ENCODE results near the gene FBLN2. TPM values are rescaled to one million over a fixed set of nuclear protein-coding genes. Genes with fewer than 3 reads are reported as not detected.

The FBLN2 gene
- total and polyA plus RNA-seq, 7 experiments from 2014 or later, result 0.11 to 1.5 TPM; not detected in 5

GRCh38 chr3:13537909-13538296 is 11.0 kb upstream of the FBLN2 start:
- POLR2A ChIA-PET, result no interaction called here
- Mint-ChIP-seq H3K4me1 (peaks cover 5 to 12% (median 8%) of the 10 kb centered on the region in 7 donors), H3K4me3 (no peak overlapping the region), H3K9me3 (peaks cover 0 to 21% (median 8%) of the 10 kb centered on the region in 11 donors), H3K36me3 (peaks cover 0 to 6% (median 0%) of the 10 kb centered on the region in 5 donors), H3K27ac (no peak overlapping the region), H3K27me3 (peaks cover 4 to 21% (median 7%) of the 10 kb centered on the region in 5 donors)
- no peaks in the 10 kb centered on the region for H3K4me1 ChIP-seq (ENCODE audit: control insufficient read depth in 2 of 2, insufficient read depth in 2 of 2, low read length in 2 of 2)
- no peak overlapping the region for H3K4me3 ChIP-seq (ENCODE audit: low read length)
- H3K9me3 ChIP-seq (ENCODE audit: control insufficient read depth in 2 of 3, low read length in 3 of 3), result no peaks in the 10 kb centered on the region
- H3K36me3 ChIP-seq (ENCODE audit: control insufficient read depth in 2 of 3, insufficient read depth in 3 of 3, low read length in 3 of 3), result no peaks in the 10 kb centered on the region
- no peaks in the 10 kb centered on the region for H3K27me3 ChIP-seq (ENCODE audit: control insufficient read depth in 2 of 2, insufficient read depth in 2 of 2, low read length in 2 of 2)
- no peak for ATAC-seq
- no peak for DNase-seq
- CTCF ChIA-PET, result no interaction called here
- no peak overlapping the region for H3K27ac ChIP-seq (ENCODE audit: low read depth, low read length)
- intact Hi-C loops (cut with micrococcal nuclease), result no loop called here

- no peak overlapping the region for H3K4me3 ChIP-seq (ENCODE audit: low read length)
- Mint-ChIP-seq H3K4me1 (peaks cover 5 to 12% (median 9%) of the 10 kb centered on the region in 7 donors), H3K4me3 (no peak overlapping the region), H3K36me3 (peaks cover 0 to 6% (median 0%) of the 10 kb centered on the region in 5 donors), H3K9me3 (peaks cover 0 to 21% (median 8%) of the 10 kb centered on the region in 11 donors), H3K27me3 (peaks cover under 1 to 23% (median 8%) of the 10 kb centered on the region in 5 donors), H3K27ac (no peak overlapping the region)
- DNase-seq (no peak), ATAC-seq (no peak)
- no peaks in the 10 kb centered on the region for H3K27me3 ChIP-seq (ENCODE audit: control insufficient read depth in 2 of 2, insufficient read depth in 2 of 2, low read length in 2 of 2)
- H3K36me3 ChIP-seq (ENCODE audit: control insufficient read depth in 2 of 3, insufficient read depth in 3 of 3, low read length in 3 of 3), result no peaks in the 10 kb centered on the region
- intact Hi-C loops (cut with micrococcal nuclease), result no loop called here
- ChIA-PET CTCF (no interaction called here), POLR2A (interaction anchor here (0.8 kb wide), 1 partner anchor 1906 kb away, joined by 3 read pairs; no protein-coding TSS in a partner anchor)
- H3K9me3 ChIP-seq (ENCODE audit: control insufficient read depth in 2 of 3, low read length in 3 of 3), result no peaks in the 10 kb centered on the region
- H3K4me1 ChIP-seq (ENCODE audit: control insufficient read depth in 2 of 2, insufficient read depth in 2 of 2, low read length in 2 of 2), result no peaks in the 10 kb centered on the region
- H3K27ac ChIP-seq (ENCODE audit: low read depth, low read length), result no peak overlapping the region
These were observed 10.2 kb upstream of the FBLN2 start for GRCh38 chr3:13538520-13539291.

GRCh38 chr3:13539292-13539638 is 9.7 kb upstream of the FBLN2 start:
- no peak overlapping the region for H3K27ac ChIP-seq (ENCODE audit: low read depth, low read length)
- CTCF ChIA-PET, result no interaction called here

GRCh38 chr3:13539671-13540070 is 9.3 kb upstream of the FBLN2 start:
- no peak for ATAC-seq
- no peak overlapping the region for H3K27ac Mint-ChIP-seq
- CTCF ChIA-PET, result no interaction called here

More at GRCh38 chr3:13539292-13539638, 9.7 kb upstream of the FBLN2 start:
- Mint-ChIP-seq H3K9me3 (peaks cover 0 to 21% (median 8%) of the 10 kb centered on the region in 11 donors), H3K4me1 (peaks cover 9 to 18% (median 13%) of the 10 kb centered on the region in 7 donors), H3K36me3 (peaks cover 0 to 6% (median 0%) of the 10 kb centered on the region in 5 donors), H3K27ac (no peak overlapping the region), H3K27me3 (peaks cover 0 to 24% (median 11%) of the 10 kb centered on the region in 5 donors), H3K4me3 (no peak overlapping the region)
- Histone ChIP-seq H3K36me3 (ENCODE audit: control insufficient read depth in 2 of 3, insufficient read depth in 3 of 3, low read length in 3 of 3) (no peaks in the 10 kb centered on the region), H3K27me3 (ENCODE audit: control insufficient read depth in 2 of 2, insufficient read depth in 2 of 2, low read length in 2 of 2) (no peaks in the 10 kb centered on the region), H3K4me1 (ENCODE audit: control insufficient read depth in 2 of 2, insufficient read depth in 2 of 2, low read length in 2 of 2) (peaks cover 0 to under 1% of the 10 kb centered on the region in 2 donors), H3K9me3 (ENCODE audit: control insufficient read depth in 2 of 3, low read length in 3 of 3) (no peaks in the 10 kb centered on the region), H3K4me3 (ENCODE audit: low read length) (no peak overlapping the region)
- no peak for DNase-seq
- ATAC-seq, result no peak
- intact Hi-C loops (cut with micrococcal nuclease), result no loop called here
- POLR2A ChIA-PET, result interaction anchor here (0.8 kb wide), 1 partner anchor 1905 kb away, joined by 3 read pairs; no protein-coding TSS in a partner anchor

GRCh38 chr3:13540297-13540995 is 8.5 kb upstream of the FBLN2 start:
- H3K4me3 ChIP-seq (ENCODE audit: low read length), result no peak overlapping the region
- ATAC-seq, result no peak
- H3K4me3 Mint-ChIP-seq, result no peak overlapping the region
- peaks cover 0 to 12% of the 10 kb centered on the region in 2 donors for H3K4me1 ChIP-seq (ENCODE audit: control insufficient read depth in 2 of 2, insufficient read depth in 2 of 2, low read length in 2 of 2)
- peaks cover 21 to 30% (median 25%) of the 10 kb centered on the region in 7 donors for H3K4me1 Mint-ChIP-seq
- no peaks in the 10 kb centered on the region for H3K27me3 ChIP-seq (ENCODE audit: control insufficient read depth in 2 of 2, insufficient read depth in 2 of 2, low read length in 2 of 2)
- peaks cover 0 to 21% (median 8%) of the 10 kb centered on the region in 11 donors for H3K9me3 Mint-ChIP-seq
- ChIA-PET CTCF (no interaction called here), POLR2A (no interaction called here)
- H3K27me3 Mint-ChIP-seq, result peaks cover 8 to 31% (median 21%) of the 10 kb centered on the region in 5 donors
- no peak overlapping the region for H3K27ac ChIP-seq (ENCODE audit: low read depth, low read length)
- intact Hi-C loops (cut with micrococcal nuclease), result no loop called here
- H3K27ac Mint-ChIP-seq, result no peak overlapping the region
- H3K36me3 Mint-ChIP-seq, result peaks cover 0 to 6% (median 0%) of the 10 kb centered on the region in 5 donors
- no peak for DNase-seq
- H3K36me3 ChIP-seq (ENCODE audit: control insufficient read depth in 2 of 3, insufficient read depth in 3 of 3, low read length in 3 of 3), result no peaks in the 10 kb centered on the region
- no peaks in the 10 kb centered on the region for H3K9me3 ChIP-seq (ENCODE audit: control insufficient read depth in 2 of 3, low read length in 3 of 3)

More at GRCh38 chr3:13539671-13540070, 9.3 kb upstream of the FBLN2 start:
- Histone ChIP-seq H3K27me3 (ENCODE audit: control insufficient read depth in 2 of 2, insufficient read depth in 2 of 2, low read length in 2 of 2) (no peaks in the 10 kb centered on the region), H3K4me1 (ENCODE audit: control insufficient read depth in 2 of 2, insufficient read depth in 2 of 2, low read length in 2 of 2) (peaks cover 0 to 5% of the 10 kb centered on the region in 2 donors), H3K27ac (ENCODE audit: low read depth, low read length) (no peak overlapping the region), H3K36me3 (ENCODE audit: control insufficient read depth in 2 of 3, insufficient read depth in 3 of 3, low read length in 3 of 3) (no peaks in the 10 kb centered on the region), H3K4me3 (ENCODE audit: low read length) (no peak overlapping the region), H3K9me3 (ENCODE audit: control insufficient read depth in 2 of 3, low read length in 3 of 3) (no peaks in the 10 kb centered on the region)
- peaks cover 0 to 27% (median 13%) of the 10 kb centered on the region in 5 donors for H3K27me3 Mint-ChIP-seq
- DNase-seq, result no peak
- POLR2A ChIA-PET, result interaction anchor here (0.8 kb wide), 1 partner anchor 1905 kb away, joined by 3 read pairs; no protein-coding TSS in a partner anchor
- H3K9me3 Mint-ChIP-seq, result peaks cover 0 to 21% (median 8%) of the 10 kb centered on the region in 11 donors
- H3K36me3 Mint-ChIP-seq, result peaks cover 0 to 6% (median 0%) of the 10 kb centered on the region in 5 donors
- intact Hi-C loops (cut with micrococcal nuclease), result no loop called here
- H3K4me1 Mint-ChIP-seq, result peaks cover 13 to 22% (median 17%) of the 10 kb centered on the region in 7 donors
- H3K4me3 Mint-ChIP-seq, result no peak overlapping the region

- DNase-seq (no peak), ATAC-seq (no peak)
- H3K9me3 ChIP-seq (ENCODE audit: control insufficient read depth in 2 of 3, low read length in 3 of 3), result no peaks in the 10 kb centered on the region
- Mint-ChIP-seq H3K4me3 (no peak overlapping the region), H3K9me3 (peaks cover 0 to 21% (median 8%) of the 10 kb centered on the region in 11 donors), H3K4me1 (peaks cover 16 to 26% (median 23%) of the 10 kb centered on the region in 7 donors), H3K27ac (no peak overlapping the region), H3K36me3 (peaks cover 0 to 6% (median 0%) of the 10 kb centered on the region in 5 donors), H3K27me3 (peaks cover 11 to 33% (median 24%) of the 10 kb centered on the region in 5 donors)
- no peaks in the 10 kb centered on the region for H3K36me3 ChIP-seq (ENCODE audit: control insufficient read depth in 2 of 3, insufficient read depth in 3 of 3, low read length in 3 of 3)
- ChIA-PET CTCF (interaction anchor here (0.6 kb wide), 1 partner anchor 123 kb away, joined by 3 read pairs; no protein-coding TSS in a partner anchor), POLR2A (no interaction called here)
- intact Hi-C loops (cut with micrococcal nuclease), result no loop called here
- no peak overlapping the region for H3K27ac ChIP-seq (ENCODE audit: low read depth, low read length)
- H3K4me1 ChIP-seq (ENCODE audit: control insufficient read depth in 2 of 2, insufficient read depth in 2 of 2, low read length in 2 of 2), result peaks cover 0 to 12% of the 10 kb centered on the region in 2 donors
- no peak overlapping the region for H3K4me3 ChIP-seq (ENCODE audit: low read length)
- no peaks in the 10 kb centered on the region for H3K27me3 ChIP-seq (ENCODE audit: control insufficient read depth in 2 of 2, insufficient read depth in 2 of 2, low read length in 2 of 2)
These were observed 7.2 kb upstream of the FBLN2 start for GRCh38 chr3:13541691-13542090.
